A549 (cell line): ENCODE measurements around the gene PEX14. TPM values are rescaled to one million over a fixed set of nuclear protein-coding genes. Genes with fewer than 3 reads are reported as not detected.

Source experiments
- ATAC-seq, 2 experiments: fragments of 200-7000 bp in 1 of 2; fragments of >200 bp in 1 of 2; cut with Nextera tagmentation in 1 of 2; cut with Tn5 transposase in 1 of 2; 3 replicates each; pipeline versions ENCODE4 v1.8.0 to v1.9.1; 2018 to 2020; ENCODE audit warnings: mild to moderate bottlenecking in 1 of 2, moderate library complexity in 1 of 2
- CTCF ChIA-PET: fragments of 300-600 bp; sonication (Branson Sonifier 250); formaldehyde crosslinking; extraction: SDS; loops from one replicate; lab custom pipeline; 2021; ENCODE audit warnings: antibody characterized with exemption, inconsistent platforms; lab: Yijun Ruan, JAX
- POLR2A ChIA-PET: fragments of 350-600 bp; formaldehyde crosslinking; extraction: SDS; loops from one replicate; lab custom pipeline; 2021; ENCODE audit warnings: antibody characterized with exemption, inconsistent platforms; lab: Yijun Ruan, JAX
- DNase-seq, 2 experiments: peaks; one replicate each; pipeline versions ENCODE4 v3.0.0 to v3.0.0-alpha.2; 2011 to 2016; ENCODE audit warnings: low read depth in 1 of 2, low spot score in 1 of 2
- FAIRE-seq: peaks from 2 replicates; lab custom pipeline; 2011; peaks lifted over from hg19 to GRCh38; lab: Jason Lieb, UNC
- H3K27ac ChIP-seq, 2 experiments: fragments of >200 bp; sonication (Bioruptor Twin); formaldehyde crosslinking; 3 replicates each; pipeline ENCODE4 v1.5.1; 2016 to 2017
- H3K4me1 ChIP-seq: fragments of >200 bp; sonication (Bioruptor Twin); formaldehyde crosslinking; 3 replicates; pipeline ENCODE4 v1.6.1; 2016
- H3K4me2 ChIP-seq: fragments of >200 bp; sonication (Bioruptor Twin); formaldehyde crosslinking; 3 replicates; pipeline ENCODE4 v1.6.1; 2016
- H3K4me3 ChIP-seq: fragments of >200 bp; sonication (Bioruptor Twin); formaldehyde crosslinking; 3 replicates; pipeline ENCODE4 v1.5.1; 2016
- H3K9me3 ChIP-seq: fragments of >200 bp; sonication (Bioruptor Twin); formaldehyde crosslinking; 3 replicates; pipeline ENCODE4 v1.6.1; 2016
- BHLHE40 ChIP-seq: IDR thresholded peaks from 2 replicates; pipeline ENCODE4 v1.6.1; 2012; ENCODE audit warnings: low read depth, low read length, inconsistent platforms
- CEBPB ChIP-seq, 2 experiments: fragments of >200 bp in 1 of 2; sonication (Bioruptor Twin) in 1 of 2; formaldehyde crosslinking in 1 of 2; IDR thresholded peaks; 2 replicates each; pipeline ENCODE4 v1.6.1; 2012 to 2016
- CHD2 ChIP-seq: fragments of 150-350 bp; IDR thresholded peaks from 2 replicates; pipeline ENCODE4 v1.6.1; 2014; ENCODE audit warnings: low read length; ENCODE audit not compliant: partially characterized antibody
- EHMT2 ChIP-seq: fragments of 200-600 bp; sonication (generic); IDR thresholded peaks from 2 replicates; pipeline ENCODE4 v1.6.1; 2016; ENCODE audit warnings: antibody characterized with exemption, low read depth, mild to moderate bottlenecking, moderate library complexity
- HOXB13 ChIP-seq: fragments of 250-450 bp; sonication (Bioruptor Pico); IDR thresholded peaks from 2 replicates; pipeline ENCODE4 v1.5.0; 2020; ENCODE audit warnings: low read depth, mild to moderate bottlenecking, moderate library complexity
- MAFK ChIP-seq: fragments of 450-650 bp; IDR thresholded peaks from 2 replicates; pipeline ENCODE4 v1.6.1; 2014; ENCODE audit not compliant: partially characterized antibody
- NFE2L2 ChIP-seq: fragments of 150-350 bp; conservative IDR thresholded peaks from 2 replicates; pipeline ENCODE4 v1.6.1; 2014; ENCODE audit warnings: low read length
- NPAS2 ChIP-seq: fragments of 250-450 bp; sonication (Bioruptor Pico); IDR thresholded peaks from 2 replicates; pipeline ENCODE4 v1.8.0; 2022; ENCODE audit warnings: mild to moderate bottlenecking, moderate library complexity, borderline replicate concordance
- POLR2A ChIP-seq: IDR thresholded peaks from 2 replicates; pipeline ENCODE4 v1.6.1; 2012; ENCODE audit warnings: mild to moderate bottlenecking, low read length
- RCOR1 ChIP-seq: fragments of 150-350 bp; IDR thresholded peaks from 2 replicates; pipeline ENCODE4 v1.6.1; 2014; ENCODE audit warnings: antibody characterized with exemption, low read length, low read depth
- SMC3 ChIP-seq: fragments of >200 bp; sonication (Bioruptor Twin); formaldehyde crosslinking; IDR thresholded peaks from 3 replicates; pipeline ENCODE4 v1.6.1; 2018; ENCODE audit warnings: inconsistent platforms
- TFCP2L1 ChIP-seq: fragments of 250-450 bp; sonication (Bioruptor Pico); IDR thresholded peaks from 2 replicates; pipeline ENCODE4 v1.5.0; 2021; ENCODE audit warnings: mild to moderate bottlenecking
- ZSCAN20 ChIP-seq: fragments of 250-450 bp; sonication (Bioruptor Pico); IDR thresholded peaks from 2 replicates; pipeline ENCODE4 v1.8.0; 2022; ENCODE audit warnings: mild to moderate bottlenecking, moderate library complexity
- WGBS: methylation state at CpG from one replicate; pipeline ENCODE4 v1.1.6; 2017; ENCODE audit errors: missing lambda C conversion rate; 5-methylcytosine and 5-hydroxymethylcytosine counted together
- polyA plus RNA-seq, 4 experiments: library from polyadenylated mRNA; depleted of rRNA in 3 of 4; stranded (reverse); fragments of >200 nt; fragmentation: RNase III in 1 of 4; extraction: RNeasy Plus Mini Kit Qiagen cat#74134 plus additional on column Dnase treatment in 1 of 4; gene quantifications; 2 replicates in 3 of 4; 3 replicates in 1 of 4; pipeline ENCODE4 v1.2.3, GENCODE V29; 2011 to 2017
- TF ChIP-seq, protein P1 (sequence below): IDR thresholded peaks from 2 replicates; pipeline ENCODE4 v1.6.1; 2012
- TF ChIP-seq, protein P2 (sequence below): fragments of 150-350 bp; IDR thresholded peaks from 2 replicates; pipeline ENCODE4 v1.6.1; 2014; ENCODE audit warnings: low read depth, mild to moderate bottlenecking, low read length
- TF ChIP-seq, protein P3 (sequence below): fragments of 250-450 bp; sonication (Bioruptor Pico); IDR thresholded peaks from 2 replicates; pipeline ENCODE4 v1.5.0; 2021; ENCODE audit warnings: mild to moderate bottlenecking, moderate library complexity, borderline replicate concordance
- TF ChIP-seq, protein P4 (sequence below): fragments of 250-450 bp; sonication (Bioruptor Pico); IDR thresholded peaks from 2 replicates; pipeline ENCODE4 v1.5.0; 2020; ENCODE audit warnings: low read depth, mild to moderate bottlenecking, moderate library complexity

Gene PEX14
- polyA plus RNA-seq, 2 of the 4 experiments (the other 2 are of a cell fraction) = 7.7 to 15.0 TPM

- no peaks in the 10 kb centered on the region for H3K9me3 ChIP-seq
- TF ChIP-seq NPAS2 (CRISPR knock-in tag) (no peak), ZSCAN20 (CRISPR knock-in tag) (no peak), EHMT2 (no peak), SMC3 (no peak)
- TF ChIP-seq, protein P1, sequence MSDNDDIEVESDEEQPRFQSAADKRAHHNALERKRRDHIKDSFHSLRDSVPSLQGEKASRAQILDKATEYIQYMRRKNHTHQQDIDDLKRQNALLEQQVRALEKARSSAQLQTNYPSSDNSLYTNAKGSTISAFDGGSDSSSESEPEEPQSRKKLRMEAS = no peak
- TF ChIP-seq, protein P2, sequence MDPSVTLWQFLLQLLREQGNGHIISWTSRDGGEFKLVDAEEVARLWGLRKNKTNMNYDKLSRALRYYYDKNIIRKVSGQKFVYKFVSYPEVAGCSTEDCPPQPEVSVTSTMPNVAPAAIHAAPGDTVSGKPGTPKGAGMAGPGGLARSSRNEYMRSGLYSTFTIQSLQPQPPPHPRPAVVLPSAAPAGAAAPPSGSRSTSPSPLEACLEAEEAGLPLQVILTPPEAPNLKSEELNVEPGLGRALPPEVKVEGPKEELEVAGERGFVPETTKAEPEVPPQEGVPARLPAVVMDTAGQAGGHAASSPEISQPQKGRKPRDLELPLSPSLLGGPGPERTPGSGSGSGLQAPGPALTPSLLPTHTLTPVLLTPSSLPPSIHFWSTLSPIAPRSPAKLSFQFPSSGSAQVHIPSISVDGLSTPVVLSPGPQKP = no peak
- TF ChIP-seq, protein P3, sequence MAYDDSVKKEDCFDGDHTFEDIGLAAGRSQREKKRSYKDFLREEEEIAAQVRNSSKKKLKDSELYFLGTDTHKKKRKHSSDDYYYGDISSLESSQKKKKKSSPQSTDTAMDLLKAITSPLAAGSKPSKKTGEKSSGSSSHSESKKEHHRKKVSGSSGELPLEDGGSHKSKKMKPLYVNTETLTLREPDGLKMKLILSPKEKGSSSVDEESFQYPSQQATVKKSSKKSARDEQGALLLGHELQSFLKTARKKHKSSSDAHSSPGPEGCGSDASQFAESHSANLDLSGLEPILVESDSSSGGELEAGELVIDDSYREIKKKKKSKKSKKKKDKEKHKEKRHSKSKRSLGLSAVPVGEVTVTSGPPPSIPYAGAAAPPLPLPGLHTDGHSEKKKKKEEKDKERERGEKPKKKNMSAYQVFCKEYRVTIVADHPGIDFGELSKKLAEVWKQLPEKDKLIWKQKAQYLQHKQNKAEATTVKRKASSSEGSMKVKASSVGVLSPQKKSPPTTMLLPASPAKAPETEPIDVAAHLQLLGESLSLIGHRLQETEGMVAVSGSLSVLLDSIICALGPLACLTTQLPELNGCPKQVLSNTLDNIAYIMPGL (CRISPR knock-in tag) = no peak
- TF ChIP-seq, all 56 proteins: peak for 0
- ATAC-seq (no peak), DNase-seq (no peak), FAIRE-seq (no peak)
- ChIA-PET CTCF (no interaction called here), POLR2A (no interaction called here)
- Histone ChIP-seq H3K4me2 (no peak overlapping the region), H3K4me1 (no peaks in the 10 kb centered on the region), H3K4me3 (no peak overlapping the region), H3K27ac (no peak overlapping the region)
- 91% methylated on average over 24 of the region's 24 CpGs for WGBS
These were observed 148.3 kb downstream of the PEX14 start for GRCh38 chr1:10622910-10623685.

DNA sequence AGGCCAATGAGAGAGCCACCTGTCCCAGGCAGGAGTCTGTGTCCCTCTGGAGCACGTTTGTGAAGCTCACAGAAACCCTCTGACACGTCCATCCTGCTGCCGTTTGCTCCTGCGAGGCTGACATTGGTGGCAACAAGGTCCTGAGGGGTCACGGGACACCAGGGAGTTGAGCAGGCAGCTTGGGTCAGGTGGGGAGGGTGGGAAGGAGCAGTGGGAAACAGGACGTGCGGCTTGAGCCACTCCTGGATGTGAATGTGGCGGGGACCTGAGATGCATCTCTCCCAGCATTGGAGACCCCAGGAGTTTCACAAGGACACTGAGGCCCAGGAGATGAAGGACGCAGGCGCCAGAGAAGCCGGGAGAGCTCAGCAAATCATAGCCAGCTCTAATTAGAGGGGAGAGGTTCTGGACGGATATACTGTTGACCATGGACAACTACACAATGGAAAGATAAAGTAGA is 149.0 kb downstream of the PEX14 start:
- WGBS = 92% methylated on average over 7 of the region's 12 CpGs
- ATAC-seq = no peak
- H3K27ac ChIP-seq = no peak overlapping the region
- DNase-seq = no peak
- CTCF ChIA-PET = no interaction called here
- H3K9me3 ChIP-seq = no peaks in the 10 kb centered on the region
- H3K4me2 ChIP-seq = no peak overlapping the region
- POLR2A ChIA-PET = no interaction called here
- FAIRE-seq = no peak
- no peak overlapping the region for H3K4me3 ChIP-seq
- TF ChIP-seq CEBPB (IDR thresholded peaks at IDR 0.05) (no peak), CHD2 (no peak), MAFK (no peak), RCOR1 (no peak)
- TF ChIP-seq, protein P4, sequence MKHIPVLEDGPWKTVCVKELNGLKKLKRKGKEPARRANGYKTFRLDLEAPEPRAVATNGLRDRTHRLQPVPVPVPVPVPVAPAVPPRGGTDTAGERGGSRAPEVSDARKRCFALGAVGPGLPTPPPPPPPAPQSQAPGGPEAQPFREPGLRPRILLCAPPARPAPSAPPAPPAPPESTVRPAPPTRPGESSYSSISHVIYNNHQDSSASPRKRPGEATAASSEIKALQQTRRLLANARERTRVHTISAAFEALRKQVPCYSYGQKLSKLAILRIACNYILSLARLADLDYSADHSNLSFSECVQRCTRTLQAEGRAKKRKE = no peak
- H3K4me1 ChIP-seq = no peaks in the 10 kb centered on the region

DNA sequence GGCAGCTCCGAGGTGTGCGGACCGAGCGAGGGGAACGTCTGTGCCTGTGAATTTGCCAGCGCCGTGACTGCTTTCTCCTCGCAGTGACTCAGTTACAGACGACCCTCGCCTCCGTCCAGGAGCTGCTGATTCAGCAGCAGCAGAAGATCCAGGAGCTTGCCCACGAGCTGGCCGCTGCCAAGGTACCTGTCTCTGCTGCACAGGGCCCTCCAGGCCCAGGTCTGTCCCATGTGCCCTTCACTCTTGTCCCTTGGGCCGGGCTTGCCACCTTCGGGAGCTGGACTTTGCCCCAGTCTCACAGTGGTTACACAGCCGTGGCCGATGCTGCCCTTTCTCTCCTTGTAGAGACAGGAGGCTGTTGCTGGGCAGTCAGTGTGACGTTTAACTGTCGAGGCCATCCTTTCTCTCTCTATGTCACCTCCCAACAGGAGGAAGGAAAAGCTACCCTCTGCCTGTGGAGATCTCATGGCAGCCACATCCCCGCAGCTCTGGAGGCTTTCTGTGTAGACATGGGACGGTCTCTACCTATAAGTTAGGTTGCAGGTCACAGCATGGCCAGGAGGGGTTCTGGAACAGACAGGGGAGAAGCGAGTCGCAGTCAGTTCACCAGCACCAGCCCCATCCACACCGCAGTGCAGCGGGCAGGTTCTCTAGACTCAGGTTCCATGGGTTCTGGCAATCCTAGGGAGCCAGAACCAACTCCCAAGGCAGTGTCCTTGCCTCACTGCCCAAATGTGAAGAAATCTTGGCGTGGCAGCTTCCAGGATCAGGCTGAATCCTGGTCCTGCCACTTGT is 149.7 kb downstream of the PEX14 start:
- ChIA-PET CTCF (no interaction called here), POLR2A (no interaction called here)
- DNase-seq = no peak
- H3K27ac ChIP-seq = no peak overlapping the region
- TF ChIP-seq TFCP2L1 (CRISPR knock-in tag) = no peak
- TF ChIP-seq BHLHE40 = no peak
- TF ChIP-seq ZSCAN20 (CRISPR knock-in tag) = no peak
- TF ChIP-seq CEBPB (IDR thresholded peaks at IDR 0.05) = no peak
- no peak for TF ChIP-seq NFE2L2
- no peak for TF ChIP-seq HOXB13 (CRISPR knock-in tag)
- TF ChIP-seq POLR2A = no peak
- ATAC-seq = no peak
- H3K4me3 ChIP-seq = no peak overlapping the region
- 91% methylated on average over 26 of the region's 26 CpGs for WGBS
- no peak for FAIRE-seq
- no peak overlapping the region for H3K4me2 ChIP-seq
- H3K4me1 ChIP-seq = no peaks in the 10 kb centered on the region
- H3K9me3 ChIP-seq = no peaks in the 10 kb centered on the region
